ENCODE data around the gene SPAG16. TPM values are rescaled to one million over a fixed set of nuclear protein-coding genes. Genes with fewer than 3 reads are reported as not detected.

Gene SPAG16
- total RNA-seq, 1 experiment from 2014 or later, result 0.30 TPM

DNA sequence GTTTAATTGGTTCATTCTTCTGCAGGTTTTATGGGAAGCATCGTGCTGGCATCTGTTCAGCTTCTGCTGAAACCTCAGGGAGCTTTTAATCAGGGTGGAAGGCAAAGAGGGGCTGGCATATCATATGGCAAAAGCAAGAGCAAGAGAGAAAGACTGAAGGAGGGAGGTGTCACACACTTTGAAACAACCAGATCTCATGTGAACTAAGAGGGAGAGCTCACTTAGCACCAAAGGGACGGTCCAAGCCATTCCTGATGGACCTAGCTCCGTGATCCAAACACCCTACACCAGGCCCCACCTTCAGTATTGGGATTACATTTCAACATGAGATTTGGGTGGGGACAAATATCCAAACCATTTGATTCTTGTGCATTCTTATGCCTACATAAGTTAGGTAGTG is 563.1 kb downstream of the SPAG16 start:
- H3K36me3 ChIP-seq (ENCODE audit: control insufficient read depth in 1 of 2, insufficient read depth in 2 of 2, low read length in 2 of 2), result no peaks in the 10 kb centered on the region
- CTCF ChIA-PET, result no interaction called here

DNA sequence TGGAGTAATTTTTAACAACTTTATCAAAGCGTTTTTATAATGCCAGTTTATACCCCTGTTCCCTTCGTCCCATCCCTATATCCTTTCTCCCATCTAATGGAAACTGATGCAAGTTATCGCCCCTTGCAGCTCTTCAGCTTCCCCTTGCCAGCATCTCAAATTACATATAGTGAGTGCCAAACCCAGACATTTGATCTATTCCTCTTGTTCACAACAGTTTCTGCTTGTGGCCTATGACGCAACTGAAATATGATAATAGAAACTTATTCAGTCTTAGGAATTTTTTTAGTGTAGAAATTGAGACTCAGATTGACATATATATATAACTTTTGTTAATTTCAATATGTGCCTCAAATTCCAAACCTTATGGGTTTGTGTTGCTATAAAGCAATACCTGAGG is 564.4 kb downstream of the SPAG16 start:
- TF ChIP-seq FOSL1 (IDR thresholded peaks at IDR 0.05; ENCODE audit: low read depth) (no peak), ZFX (IDR thresholded peaks at IDR 0.05) (no peak), CEBPB (IDR thresholded peaks at IDR 0.05; ENCODE audit: low read depth) (0 out of 2 replicates have a peak, but pooled peaks have one; percentile 27)
- DNase-seq (ENCODE audit: low read depth, low spot score) (no peak), ATAC-seq (no peak)
- intact Hi-C loops (cut with micrococcal nuclease), result no loop called here
- BruUV-seq (replicated peaks), result no TSS peak
- Histone ChIP-seq H3K27ac (ENCODE audit: low read depth, low read length) (no peak overlapping the region), H4K20me1 (ENCODE audit: insufficient read depth) (no peaks in the 10 kb centered on the region), H3K36me3 (ENCODE audit: control insufficient read depth in 1 of 2, insufficient read depth in 2 of 2, low read length in 2 of 2) (no peaks in the 10 kb centered on the region), H2AFZ (ENCODE audit: low read depth, low read length, poor library complexity, severe bottlenecking) (no peak overlapping the region), H3K9me3 (ENCODE audit: control insufficient read depth in 1 of 2, insufficient read depth in 1 of 2, low read depth in 1 of 2, low read length in 2 of 2) (no peaks in the 10 kb centered on the region), H3K4me1 (ENCODE audit: control insufficient read depth in 1 of 2, insufficient read depth in 2 of 2, low read length in 2 of 2) (no peaks in the 10 kb centered on the region), H3K79me2 (ENCODE audit: insufficient read depth, low read length) (no peaks in the 10 kb centered on the region), H3K27me3 (ENCODE audit: insufficient read depth, low read length) (no peaks in the 10 kb centered on the region), H3K4me2 (ENCODE audit: low read length) (no peak overlapping the region), H3K9me2 (ENCODE audit: insufficient read depth) (no peaks in the 10 kb centered on the region), H3K4me3 (replicated peaks in 1 of 2; ENCODE audit: low read depth in 1 of 2, low read length in 2 of 2) (no peak overlapping the region), H3K9ac (ENCODE audit: low read length) (no peak overlapping the region)
- ChIA-PET RAD21 (ENCODE audit: low non-redundant PET in 1 of 2, low total read pairs in 2 of 2, uncharacterized antibody in 2 of 2, unreplicated experiment in 2 of 2) (no interaction called here), CTCF (no interaction called here), POLR2A (no interaction called here)

More for the DNA sequence above, 563.1 kb downstream of the SPAG16 start:
- no peak overlapping the region for H3K27ac ChIP-seq (ENCODE audit: low read depth, low read length)
- no peaks in the 10 kb centered on the region for H3K27me3 ChIP-seq (ENCODE audit: insufficient read depth, low read length)
- ATAC-seq, result no peak
- no peaks in the 10 kb centered on the region for H3K9me2 ChIP-seq (ENCODE audit: insufficient read depth)
- H3K4me3 ChIP-seq (replicated peaks in 1 of 2; ENCODE audit: low read depth in 1 of 2, low read length in 2 of 2), result no peak overlapping the region
- POLR2A ChIA-PET, result no interaction called here
- H3K4me1 ChIP-seq (ENCODE audit: control insufficient read depth in 1 of 2, insufficient read depth in 2 of 2, low read length in 2 of 2), result no peaks in the 10 kb centered on the region
- TF ChIP-seq SRF (IDR thresholded peaks at IDR 0.05; ENCODE audit: low read depth) (no peak), YY1 (IDR thresholded peaks at IDR 0.05; ENCODE audit: extremely low read depth, insufficient replicate concordance, low read depth, low read length) (no peak), ZFX (IDR thresholded peaks at IDR 0.05) (no peak)
- TF ChIP-seq, protein P1, sequence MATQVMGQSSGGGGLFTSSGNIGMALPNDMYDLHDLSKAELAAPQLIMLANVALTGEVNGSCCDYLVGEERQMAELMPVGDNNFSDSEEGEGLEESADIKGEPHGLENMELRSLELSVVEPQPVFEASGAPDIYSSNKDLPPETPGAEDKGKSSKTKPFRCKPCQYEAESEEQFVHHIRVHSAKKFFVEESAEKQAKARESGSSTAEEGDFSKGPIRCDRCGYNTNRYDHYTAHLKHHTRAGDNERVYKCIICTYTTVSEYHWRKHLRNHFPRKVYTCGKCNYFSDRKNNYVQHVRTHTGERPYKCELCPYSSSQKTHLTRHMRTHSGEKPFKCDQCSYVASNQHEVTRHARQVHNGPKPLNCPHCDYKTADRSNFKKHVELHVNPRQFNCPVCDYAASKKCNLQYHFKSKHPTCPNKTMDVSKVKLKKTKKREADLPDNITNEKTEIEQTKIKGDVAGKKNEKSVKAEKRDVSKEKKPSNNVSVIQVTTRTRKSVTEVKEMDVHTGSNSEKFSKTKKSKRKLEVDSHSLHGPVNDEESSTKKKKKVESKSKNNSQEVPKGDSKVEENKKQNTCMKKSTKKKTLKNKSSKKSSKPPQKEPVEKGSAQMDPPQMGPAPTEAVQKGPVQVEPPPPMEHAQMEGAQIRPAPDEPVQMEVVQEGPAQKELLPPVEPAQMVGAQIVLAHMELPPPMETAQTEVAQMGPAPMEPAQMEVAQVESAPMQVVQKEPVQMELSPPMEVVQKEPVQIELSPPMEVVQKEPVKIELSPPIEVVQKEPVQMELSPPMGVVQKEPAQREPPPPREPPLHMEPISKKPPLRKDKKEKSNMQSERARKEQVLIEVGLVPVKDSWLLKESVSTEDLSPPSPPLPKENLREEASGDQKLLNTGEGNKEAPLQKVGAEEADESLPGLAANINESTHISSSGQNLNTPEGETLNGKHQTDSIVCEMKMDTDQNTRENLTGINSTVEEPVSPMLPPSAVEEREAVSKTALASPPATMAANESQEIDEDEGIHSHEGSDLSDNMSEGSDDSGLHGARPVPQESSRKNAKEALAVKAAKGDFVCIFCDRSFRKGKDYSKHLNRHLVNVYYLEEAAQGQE (IDR thresholded peaks at IDR 0.05; ENCODE audit: low read depth), result no peak
- H3K9ac ChIP-seq (ENCODE audit: low read length), result no peak overlapping the region
- RAD21 ChIA-PET (ENCODE audit: low non-redundant PET in 1 of 2, low total read pairs in 2 of 2, uncharacterized antibody in 2 of 2, unreplicated experiment in 2 of 2), result no interaction called here
- intact Hi-C loops (cut with micrococcal nuclease), result no loop called here
- no peaks in the 10 kb centered on the region for H4K20me1 ChIP-seq (ENCODE audit: insufficient read depth)
- H3K9me3 ChIP-seq (ENCODE audit: control insufficient read depth in 1 of 2, insufficient read depth in 1 of 2, low read depth in 1 of 2, low read length in 2 of 2), result no peaks in the 10 kb centered on the region
- no TSS peak for BruUV-seq (replicated peaks)
- no peaks in the 10 kb centered on the region for H3K79me2 ChIP-seq (ENCODE audit: insufficient read depth, low read length)
- DNase-seq (ENCODE audit: low read depth, low spot score), result no peak
- H2AFZ ChIP-seq (ENCODE audit: low read depth, low read length, poor library complexity, severe bottlenecking), result no peak overlapping the region
- H3K4me2 ChIP-seq (ENCODE audit: low read length), result no peak overlapping the region
